Neutrophil (primary cell): Measurements from ENCODE around the gene EPHB6.

ENCODE experiments used
- H3K27ac ChIP-seq: fragments of 200-600 bp; sonication (generic); 2 replicates; pipeline ENCODE4 v1.5.1; 2016; ENCODE audit warnings: mild to moderate bottlenecking, moderate library complexity
- H3K27me3 ChIP-seq: fragments of 200-600 bp; sonication (generic); 2 replicates; pipeline ENCODE4 v1.6.0; 2016; ENCODE audit warnings: mild to moderate bottlenecking
- H3K36me3 ChIP-seq: fragments of 200-600 bp; sonication (generic); 2 replicates; pipeline ENCODE4 v1.5.1; 2017
- H3K4me1 ChIP-seq, 2 experiments: fragments of 200-600 bp in 1 of 2; sonication (generic) in 1 of 2; 1 replicate in 1 of 2; 2 replicates in 1 of 2; pipeline versions ENCODE4 v1.5.1 to v1.6.1; 2013 to 2016; ENCODE audit warnings: low read depth in 1 of 2, low read length in 1 of 2, mild to moderate bottlenecking in 1 of 2, moderate library complexity in 1 of 2; ENCODE audit not compliant: control insufficient read depth in 1 of 2, insufficient read depth in 1 of 2
- H3K4me3 ChIP-seq, 2 experiments: fragments of 200-600 bp in 1 of 2; sonication (generic) in 1 of 2; 1 replicate in 1 of 2; 2 replicates in 1 of 2; pipeline ENCODE4 v1.5.1; 2013 to 2016; ENCODE audit warnings: low read depth in 1 of 2, low read length in 1 of 2, mild to moderate bottlenecking in 1 of 2, moderate library complexity in 1 of 2
- H3K9me3 ChIP-seq: fragments of 200-600 bp; sonication (generic); 2 replicates; pipeline ENCODE4 v1.5.1; 2016
- CTCF ChIP-seq: fragments of 200-600 bp; sonication (generic); IDR thresholded peaks from 2 replicates; pipeline ENCODE4 v1.5.1; 2016; ENCODE audit warnings: antibody characterized with exemption

EPHB6 gene

GRCh38 chr7:142872106-142872675 lies 17.3 kb downstream of the EPHB6 start:
- H3K4me3 ChIP-seq, result no peak overlapping the region
- peaks cover 25% of the 10 kb centered on the region for H3K36me3 ChIP-seq
- no peak for TF ChIP-seq CTCF
- H3K9me3 ChIP-seq, result no peaks in the 10 kb centered on the region
- H3K27ac ChIP-seq, result no peak overlapping the region
- no peaks in the 10 kb centered on the region for H3K27me3 ChIP-seq
- no peaks in the 10 kb centered on the region for H3K4me1 ChIP-seq

GRCh38 chr7:142873281-142873784 lies 18.5 kb downstream of the EPHB6 start:
- Histone ChIP-seq H3K4me3 (no peak overlapping the region), H3K9me3 (no peaks in the 10 kb centered on the region), H3K4me1 (no peaks in the 10 kb centered on the region), H3K27ac (no peak overlapping the region), H3K36me3 (peaks cover 17% of the 10 kb centered on the region), H3K27me3 (no peaks in the 10 kb centered on the region)
- TF ChIP-seq CTCF, result peak; percentile 63

GRCh38 chr7:142873871-142874270 lies 19.0 kb downstream of the EPHB6 start:
- Histone ChIP-seq H3K4me1 (no peaks in the 10 kb centered on the region), H3K4me3 (no peak overlapping the region), H3K9me3 (no peaks in the 10 kb centered on the region), H3K36me3 (peaks cover 12% of the 10 kb centered on the region), H3K27me3 (no peaks in the 10 kb centered on the region), H3K27ac (no peak overlapping the region)
- TF ChIP-seq CTCF, result no peak

GRCh38 chr7:142874409-142874808 lies 19.5 kb downstream of the EPHB6 start:
- TF ChIP-seq CTCF, result no peak
- Histone ChIP-seq H3K4me1 (no peaks in the 10 kb centered on the region), H3K27me3 (no peaks in the 10 kb centered on the region), H3K36me3 (peaks cover 10% of the 10 kb centered on the region), H3K4me3 (no peak overlapping the region), H3K27ac (no peak overlapping the region), H3K9me3 (no peaks in the 10 kb centered on the region)

- H3K4me1 ChIP-seq, result no peaks in the 10 kb centered on the region
- no peak overlapping the region for H3K27ac ChIP-seq
- H3K4me3 ChIP-seq, result no peak overlapping the region
- peaks cover 10% of the 10 kb centered on the region for H3K36me3 ChIP-seq
- TF ChIP-seq CTCF, result no peak
- no peaks in the 10 kb centered on the region for H3K9me3 ChIP-seq
- no peaks in the 10 kb centered on the region for H3K27me3 ChIP-seq
Measured at GRCh38 chr7:142874837-142875236, 20.0 kb downstream of the EPHB6 start.
